ENCODE results near the gene IL1R2. TPM values are rescaled to one million over a fixed set of nuclear protein-coding genes. Genes with fewer than 3 reads are reported as not detected.

Gene IL1R2
- polyA plus RNA-seq, 1 donor (not counting 4 experiments of a cell fraction or from before 2014, with no cell fraction given), result 57.3 TPM

DNA sequence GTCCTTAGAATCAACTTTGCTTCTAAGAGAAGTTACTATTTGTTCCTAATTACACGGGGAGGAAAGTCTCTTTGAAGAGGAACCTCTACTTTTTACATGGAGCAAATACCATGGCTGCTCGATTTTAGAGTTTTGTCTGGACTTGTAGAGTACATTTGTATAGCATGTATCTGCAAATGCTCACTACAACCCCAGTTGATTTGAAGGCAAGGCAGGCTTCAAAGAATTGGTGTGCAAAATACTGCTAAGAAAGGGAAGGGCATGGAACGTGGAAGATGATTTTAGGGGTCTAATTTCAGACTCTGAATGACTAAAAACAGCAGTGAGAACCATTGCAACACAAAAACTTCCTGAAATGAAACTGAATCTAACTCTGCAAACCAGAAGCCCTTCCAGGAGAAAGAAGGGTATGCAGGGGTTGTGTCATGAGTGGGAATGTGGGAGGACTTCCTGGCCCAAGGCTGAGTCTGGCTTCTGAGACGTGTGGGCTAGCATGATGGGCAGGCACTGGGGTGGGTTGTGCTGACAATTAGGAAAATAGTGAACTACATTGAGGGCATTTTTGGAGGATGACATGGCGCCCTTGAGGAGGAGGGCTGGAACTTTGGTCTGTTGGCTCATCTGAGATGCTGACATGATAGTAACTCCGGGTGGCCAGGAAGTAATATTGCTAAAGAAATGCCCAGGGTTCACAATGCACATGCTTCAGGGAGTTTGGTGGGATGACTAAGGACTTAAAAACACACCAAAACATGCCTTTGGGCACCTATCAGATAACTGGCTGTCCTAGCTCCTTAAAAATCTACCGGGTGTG lies 18.9 kb upstream of the IL1R2 start:
- H2AFZ ChIP-seq (ENCODE audit: control insufficient read depth, low read length), result peak overlapping the region; percentile 24

DNA sequence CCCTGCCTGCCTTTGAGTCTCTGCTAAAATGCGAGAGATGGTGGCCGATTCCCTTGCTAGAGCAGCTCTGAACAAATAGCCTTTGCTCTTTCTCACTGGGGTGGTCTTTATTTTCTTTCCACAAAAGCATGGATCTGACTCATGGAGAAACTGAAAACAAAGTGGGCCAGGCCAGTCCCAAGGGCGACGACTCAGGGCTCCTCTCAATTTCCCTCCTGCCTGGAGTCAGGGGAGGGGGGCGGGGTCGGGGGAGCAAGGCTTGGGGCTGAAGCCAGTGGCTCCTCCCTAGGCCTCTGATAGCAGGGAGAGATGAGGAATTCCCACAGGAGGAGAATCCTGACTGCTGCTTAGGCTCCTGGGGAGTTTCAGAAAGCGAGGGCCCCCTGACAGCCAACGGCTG lies 17.1 kb upstream of the IL1R2 start:
- no peaks in the 10 kb centered on the region for H3K9me1 ChIP-seq (ENCODE audit: control insufficient read depth, extremely low read depth, insufficient read depth, low read length)
- H3K36me3 ChIP-seq (ENCODE audit: control insufficient read depth in 2 of 2, extremely low read depth in 1 of 2, insufficient read depth in 2 of 2, low read length in 2 of 2), result no peaks in the 10 kb centered on the region
- TF ChIP-seq, protein P1, sequence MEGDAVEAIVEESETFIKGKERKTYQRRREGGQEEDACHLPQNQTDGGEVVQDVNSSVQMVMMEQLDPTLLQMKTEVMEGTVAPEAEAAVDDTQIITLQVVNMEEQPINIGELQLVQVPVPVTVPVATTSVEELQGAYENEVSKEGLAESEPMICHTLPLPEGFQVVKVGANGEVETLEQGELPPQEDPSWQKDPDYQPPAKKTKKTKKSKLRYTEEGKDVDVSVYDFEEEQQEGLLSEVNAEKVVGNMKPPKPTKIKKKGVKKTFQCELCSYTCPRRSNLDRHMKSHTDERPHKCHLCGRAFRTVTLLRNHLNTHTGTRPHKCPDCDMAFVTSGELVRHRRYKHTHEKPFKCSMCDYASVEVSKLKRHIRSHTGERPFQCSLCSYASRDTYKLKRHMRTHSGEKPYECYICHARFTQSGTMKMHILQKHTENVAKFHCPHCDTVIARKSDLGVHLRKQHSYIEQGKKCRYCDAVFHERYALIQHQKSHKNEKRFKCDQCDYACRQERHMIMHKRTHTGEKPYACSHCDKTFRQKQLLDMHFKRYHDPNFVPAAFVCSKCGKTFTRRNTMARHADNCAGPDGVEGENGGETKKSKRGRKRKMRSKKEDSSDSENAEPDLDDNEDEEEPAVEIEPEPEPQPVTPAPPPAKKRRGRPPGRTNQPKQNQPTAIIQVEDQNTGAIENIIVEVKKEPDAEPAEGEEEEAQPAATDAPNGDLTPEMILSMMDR (optimal IDR thresholded peaks at IDR 0.05 in 1 of 3, IDR thresholded peaks at IDR 0.05 in 1 of 3, conservative IDR thresholded peaks at IDR 0.05 in 1 of 3; ENCODE audit: extremely low read depth in 1 of 3, insufficient read depth in 2 of 3, low read length in 3 of 3), result no peak
- no peak overlapping the region for H3K27ac ChIP-seq (ENCODE audit: control insufficient read depth, insufficient read depth, low read length)
- no peak overlapping the region for H3K4me3 ChIP-seq (ENCODE audit: control insufficient read depth in 2 of 3, extremely low read depth in 1 of 3, insufficient read depth in 2 of 3, low read depth in 1 of 3, low read length in 3 of 3)
- DNase-seq (ENCODE audit: low read depth, low spot score) (no peak), FAIRE-seq (no peak)
- H3K4me2 ChIP-seq (ENCODE audit: control insufficient read depth, extremely low read depth, insufficient read depth, low read depth, low read length), result no peak overlapping the region
- H3K9ac ChIP-seq (ENCODE audit: control insufficient read depth, extremely low read depth, insufficient read depth, low read length), result no peak overlapping the region
- dilution Hi-C loops (cut with MboI; ENCODE audit: extremely low pct_ligation_motif_present, low sequenced_read_pairs), result no loop called here
- peaks cover 23% of the 10 kb centered on the region for H3K4me1 ChIP-seq (ENCODE audit: control insufficient read depth, extremely low read depth, insufficient read depth, low read length)
- no peaks in the 10 kb centered on the region for H3K9me3 ChIP-seq (ENCODE audit: control insufficient read depth, low read depth, low read length)
- no peaks in the 10 kb centered on the region for H4K20me1 ChIP-seq (ENCODE audit: control insufficient read depth, extremely low read depth, insufficient read depth, low read length)
- H3K27me3 ChIP-seq (ENCODE audit: control insufficient read depth, extremely low read depth, insufficient read depth, low read length), result no peaks in the 10 kb centered on the region
- H2AFZ ChIP-seq (ENCODE audit: control insufficient read depth, low read length), result no peak overlapping the region
- H3K79me2 ChIP-seq (ENCODE audit: control insufficient read depth, insufficient read depth, low read length), result no peaks in the 10 kb centered on the region

More for the DNA sequence above, 18.9 kb upstream of the IL1R2 start:
- Histone ChIP-seq H3K4me3 (ENCODE audit: control insufficient read depth in 2 of 3, extremely low read depth in 1 of 3, insufficient read depth in 2 of 3, low read depth in 1 of 3, low read length in 3 of 3) (no peak overlapping the region), H3K36me3 (ENCODE audit: control insufficient read depth in 2 of 2, extremely low read depth in 1 of 2, insufficient read depth in 2 of 2, low read length in 2 of 2) (no peaks in the 10 kb centered on the region), H3K27me3 (ENCODE audit: control insufficient read depth, extremely low read depth, insufficient read depth, low read length) (no peaks in the 10 kb centered on the region), H3K9me1 (ENCODE audit: control insufficient read depth, extremely low read depth, insufficient read depth, low read length) (no peaks in the 10 kb centered on the region), H3K9ac (ENCODE audit: control insufficient read depth, extremely low read depth, insufficient read depth, low read length) (no peak overlapping the region), H3K9me3 (ENCODE audit: control insufficient read depth, low read depth, low read length) (no peaks in the 10 kb centered on the region), H4K20me1 (ENCODE audit: control insufficient read depth, extremely low read depth, insufficient read depth, low read length) (no peaks in the 10 kb centered on the region), H3K4me2 (ENCODE audit: control insufficient read depth, extremely low read depth, insufficient read depth, low read depth, low read length) (peak overlapping the region; percentile 53), H3K79me2 (ENCODE audit: control insufficient read depth, insufficient read depth, low read length) (no peaks in the 10 kb centered on the region), H3K27ac (ENCODE audit: control insufficient read depth, insufficient read depth, low read length) (peak overlapping the region; percentile 55), H3K4me1 (ENCODE audit: control insufficient read depth, extremely low read depth, insufficient read depth, low read length) (peaks cover 31% of the 10 kb centered on the region)
- FAIRE-seq, result peak; percentile 90
- TF ChIP-seq, protein P1 (optimal IDR thresholded peaks at IDR 0.05 in 1 of 3, IDR thresholded peaks at IDR 0.05 in 1 of 3, conservative IDR thresholded peaks at IDR 0.05 in 1 of 3; ENCODE audit: extremely low read depth in 1 of 3, insufficient read depth in 2 of 3, low read length in 3 of 3), result no peak
- no peak for TF ChIP-seq EZH2 (IDR thresholded peaks at IDR 0.05; ENCODE audit: low read length)
- dilution Hi-C loops (cut with MboI; ENCODE audit: extremely low pct_ligation_motif_present, low sequenced_read_pairs), result no loop called here
- peak; percentile 95 for DNase-seq (ENCODE audit: low read depth, low spot score)

Measured in keratinocyte (primary cell).